ENCODE data around the gene GLDC. TPM values are rescaled to one million over a fixed set of nuclear protein-coding genes. Genes with fewer than 3 reads are reported as not detected.
"Not testable (repeated sequence)": the region's sequence is repeated elsewhere in the genome, so short reads cannot be mapped to it uniquely, and the experiment has no call there.

The GLDC gene
- total RNA-seq = 112 TPM

DNA sequence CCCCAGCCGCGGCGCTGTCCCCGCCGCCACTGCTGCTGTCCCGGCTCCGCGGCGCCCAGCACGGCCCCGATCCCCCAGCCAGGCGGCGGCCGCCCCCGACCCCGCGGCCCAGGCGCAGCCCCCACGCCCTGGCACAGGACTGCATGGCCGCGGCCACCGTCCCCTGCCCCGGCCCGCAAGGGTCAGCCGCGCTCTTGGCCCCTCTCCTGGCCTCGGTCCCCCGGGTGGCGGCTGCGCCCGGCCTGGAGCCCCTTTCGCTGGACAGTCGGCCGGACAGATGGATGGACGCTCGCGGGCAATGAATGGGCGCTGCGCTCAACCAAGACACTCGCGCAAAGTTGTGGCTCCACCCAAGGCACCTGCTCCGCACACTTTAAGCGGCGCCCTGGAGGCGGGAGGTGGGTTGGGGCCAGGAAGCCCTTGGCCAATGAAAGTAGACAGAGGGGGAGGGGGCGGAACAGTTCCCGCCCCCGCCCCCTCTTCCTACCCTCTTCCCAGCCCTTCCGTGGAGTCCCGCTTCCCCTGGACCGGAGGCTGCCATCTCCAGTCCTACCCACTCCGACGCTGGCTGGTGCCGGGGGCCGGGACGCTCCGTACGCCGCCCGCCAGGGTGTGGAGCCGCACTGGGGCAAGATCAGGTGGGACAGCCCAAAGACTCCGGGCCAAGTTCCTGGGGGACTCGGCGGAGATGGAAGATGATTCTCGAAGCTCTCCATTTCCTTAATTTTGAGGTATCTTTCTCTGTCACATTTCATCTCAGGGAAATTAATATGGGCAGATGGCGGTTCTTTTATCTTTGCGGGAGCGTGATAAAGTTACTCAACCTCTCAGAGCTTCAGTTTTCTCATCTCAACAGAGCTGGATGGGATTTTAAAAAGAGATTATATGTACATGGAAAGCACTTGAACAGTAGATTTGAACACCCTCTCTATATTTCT, at the start of gene GLDC:
TSS of gene GLDC (minus strand) at position 375 of the 938 bp plus-strand sequence. CDS start at position 145, 230 bp downstream.
- DNase-seq (ENCODE audit: low spot score) (peak; percentile 94), ATAC-seq (peak; percentile 87)

- ATAC-seq (no peak), DNase-seq (ENCODE audit: low spot score) (no peak)
Measured at GRCh38 chr9:6692881-6693361, 47.4 kb upstream of the GLDC start.

DNA sequence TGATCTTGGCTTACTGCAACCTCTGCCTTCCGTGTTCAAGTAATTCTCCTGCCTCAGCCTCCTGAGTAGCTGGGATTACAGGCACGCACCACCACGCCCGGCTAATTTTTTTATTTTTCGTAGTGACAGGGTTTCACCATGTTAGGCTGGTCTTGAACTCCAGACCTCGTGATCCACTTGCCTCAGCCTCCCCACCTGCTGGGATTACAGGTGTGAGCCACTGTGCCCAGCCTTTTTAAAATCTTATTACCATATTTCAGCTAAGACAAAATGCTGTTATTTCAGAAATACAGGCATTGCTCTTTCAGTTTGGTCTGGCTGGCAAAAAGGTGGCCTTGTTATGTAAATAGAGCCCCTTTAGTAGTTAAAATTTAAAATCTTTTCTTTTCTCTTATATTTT, 46.9 kb upstream of the GLDC start:
- DNase-seq (ENCODE audit: low spot score) = no peak
- ATAC-seq = no peak

DNA sequence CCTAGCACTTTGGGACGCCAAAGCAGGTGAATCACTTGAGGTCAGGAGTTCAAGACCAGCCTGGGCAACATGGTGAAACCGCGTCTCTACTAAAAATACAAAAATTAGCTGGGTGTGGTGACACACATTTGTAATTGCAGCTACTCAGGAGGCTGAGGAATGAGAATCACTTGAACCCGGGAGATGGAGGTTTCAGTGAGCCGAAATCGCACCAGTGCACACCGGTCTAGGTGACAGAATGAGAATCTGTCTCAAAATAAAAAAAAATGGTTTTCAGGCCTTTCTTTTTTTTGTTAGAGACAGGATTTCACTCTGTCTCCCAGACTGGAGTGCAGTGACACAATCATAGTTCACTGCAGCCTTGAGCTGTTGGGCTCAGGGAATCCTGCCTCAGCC, 45.1 kb upstream of the GLDC start:
- ATAC-seq; DNase-seq (ENCODE audit: low spot score): not testable (repeated sequence)

GRCh38 chr9:6689893-6690674, 44.6 kb upstream of the GLDC start:
- ATAC-seq = no peak
- DNase-seq (ENCODE audit: low spot score) = no peak

GRCh38 chr9:6687180-6687579, 41.7 kb upstream of the GLDC start:
- ATAC-seq = no peak
- no peak for DNase-seq (ENCODE audit: low spot score)

DNA sequence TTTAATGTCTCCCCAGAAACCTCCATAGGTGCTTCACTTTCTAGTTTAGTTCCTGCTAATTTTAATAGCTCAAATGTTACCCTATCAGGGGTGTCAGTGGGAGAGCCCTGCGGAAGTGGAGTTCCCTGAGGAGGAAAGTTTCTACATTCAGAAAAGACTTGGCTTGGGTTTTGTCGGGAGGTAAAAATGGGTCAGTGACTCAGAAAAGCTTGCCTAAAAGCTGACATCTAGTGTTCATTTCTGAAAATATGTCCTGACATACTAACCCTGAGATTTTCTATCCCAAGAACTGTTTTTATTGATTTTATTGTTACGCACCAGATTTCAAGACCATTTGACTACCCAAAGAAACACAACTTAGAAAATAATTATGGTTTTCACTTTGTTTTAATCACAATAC, 40.9 kb upstream of the GLDC start:
- peak; percentile 64 for ATAC-seq
- DNase-seq (ENCODE audit: low spot score) = no peak

GRCh38 chr9:6681957-6682501, 36.5 kb upstream of the GLDC start:
- peak; percentile 0 for ATAC-seq
- no peak for DNase-seq (ENCODE audit: low spot score)

DNA sequence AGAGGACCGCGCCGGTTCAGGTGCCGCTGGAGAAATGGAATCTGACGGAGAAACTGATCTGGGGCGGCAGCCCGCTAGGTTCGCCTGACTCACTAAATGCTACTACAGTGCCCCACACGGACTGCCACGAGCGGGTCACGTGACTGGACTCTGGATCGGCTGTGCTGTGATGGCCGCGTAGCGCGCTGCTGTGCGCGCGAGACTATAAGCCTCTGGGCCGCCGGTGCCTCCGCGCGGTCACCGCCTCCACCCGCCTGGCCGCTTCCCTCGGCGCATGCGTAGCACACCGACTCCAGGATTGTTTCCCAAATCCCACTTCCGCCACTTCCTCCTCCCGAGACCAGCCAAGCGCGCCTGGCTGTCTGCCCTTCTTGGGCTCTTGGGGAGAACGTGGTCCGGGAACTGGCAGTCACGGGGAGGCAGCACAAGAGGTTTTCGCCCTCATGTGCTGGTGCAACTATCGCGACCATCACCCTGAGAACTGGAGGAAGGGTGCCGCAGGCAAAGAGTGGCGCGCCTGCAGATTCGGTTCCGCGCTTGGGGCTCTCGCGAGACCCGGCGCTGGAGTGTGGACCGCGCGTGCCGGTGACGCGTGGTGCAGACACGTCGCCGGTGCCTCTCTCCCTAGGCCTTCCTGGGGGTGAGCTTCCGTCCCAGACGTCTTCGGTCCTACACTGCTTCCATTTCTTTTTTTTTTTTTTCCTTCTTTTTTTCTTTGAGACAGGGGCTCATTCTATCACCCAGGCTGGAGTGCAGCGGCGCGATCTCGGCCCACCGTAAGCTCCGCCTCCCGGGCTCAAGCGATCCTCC, 35.8 kb upstream of the GLDC start:
- peak; percentile 85 for ATAC-seq

DNA sequence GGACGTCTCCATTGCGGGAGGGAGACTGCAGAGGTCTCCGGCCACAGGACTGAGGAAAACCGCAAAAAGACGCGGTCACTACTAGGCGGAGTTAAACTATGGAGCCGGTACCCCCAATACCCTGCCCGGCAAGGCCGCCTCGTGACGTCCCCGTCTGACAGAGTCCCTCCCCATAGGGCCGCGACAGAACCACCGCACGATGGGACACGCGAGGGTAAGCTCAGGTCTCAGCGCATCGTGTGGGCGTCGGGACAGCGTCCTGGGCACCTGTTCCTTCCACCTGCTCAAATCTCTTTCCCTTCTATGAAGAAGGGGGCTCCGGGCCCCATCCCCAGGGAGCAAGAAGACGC, 35.2 kb upstream of the GLDC start:
- ATAC-seq = peak; percentile 65
- DNase-seq (ENCODE audit: low spot score) = no peak

More for the DNA sequence above, 35.8 kb upstream of the GLDC start:
- DNase-seq (ENCODE audit: low spot score) = peak; percentile 99

GRCh38 chr9:6677803-6678202, 32.3 kb upstream of the GLDC start:
- no peak for ATAC-seq
- DNase-seq (ENCODE audit: low spot score) = no peak

DNA sequence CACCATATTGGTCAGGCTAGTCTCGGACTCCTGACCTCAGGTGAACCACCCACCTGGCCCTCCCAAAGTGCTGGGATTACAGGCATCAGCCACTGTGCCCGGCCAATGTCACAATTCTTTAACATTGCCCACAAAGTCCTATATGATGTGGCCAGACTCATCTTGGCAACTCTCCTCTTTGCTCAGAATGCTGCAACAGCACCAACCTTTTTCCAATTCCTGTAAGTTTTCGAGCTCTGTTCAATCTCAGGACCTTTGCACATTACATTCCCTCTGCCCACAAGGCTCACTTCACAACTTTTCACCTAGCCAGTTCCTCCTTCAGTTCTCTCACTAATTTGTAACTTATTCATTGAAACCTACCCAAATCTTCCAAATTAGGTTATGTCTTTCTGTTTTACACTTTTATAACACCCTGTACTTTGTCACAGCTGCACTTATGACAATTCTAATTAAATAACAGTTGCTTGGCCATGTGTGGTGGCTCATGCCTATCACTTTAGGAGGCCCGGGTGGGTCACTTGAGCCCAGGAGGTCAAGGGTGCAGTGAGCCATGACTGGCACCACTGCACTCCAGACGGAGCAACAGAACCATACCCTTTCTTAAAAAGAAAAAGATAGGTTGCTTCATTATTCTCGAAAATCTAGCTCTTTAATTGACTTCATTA, 30.9 kb upstream of the GLDC start:
- ATAC-seq (peak; percentile 2), DNase-seq (ENCODE audit: low spot score) (peak; percentile 56)

GRCh38 chr9:6675268-6675667, 29.7 kb upstream of the GLDC start:
- ATAC-seq = peak; percentile 54
- DNase-seq (ENCODE audit: low spot score) = peak; percentile 72

DNA sequence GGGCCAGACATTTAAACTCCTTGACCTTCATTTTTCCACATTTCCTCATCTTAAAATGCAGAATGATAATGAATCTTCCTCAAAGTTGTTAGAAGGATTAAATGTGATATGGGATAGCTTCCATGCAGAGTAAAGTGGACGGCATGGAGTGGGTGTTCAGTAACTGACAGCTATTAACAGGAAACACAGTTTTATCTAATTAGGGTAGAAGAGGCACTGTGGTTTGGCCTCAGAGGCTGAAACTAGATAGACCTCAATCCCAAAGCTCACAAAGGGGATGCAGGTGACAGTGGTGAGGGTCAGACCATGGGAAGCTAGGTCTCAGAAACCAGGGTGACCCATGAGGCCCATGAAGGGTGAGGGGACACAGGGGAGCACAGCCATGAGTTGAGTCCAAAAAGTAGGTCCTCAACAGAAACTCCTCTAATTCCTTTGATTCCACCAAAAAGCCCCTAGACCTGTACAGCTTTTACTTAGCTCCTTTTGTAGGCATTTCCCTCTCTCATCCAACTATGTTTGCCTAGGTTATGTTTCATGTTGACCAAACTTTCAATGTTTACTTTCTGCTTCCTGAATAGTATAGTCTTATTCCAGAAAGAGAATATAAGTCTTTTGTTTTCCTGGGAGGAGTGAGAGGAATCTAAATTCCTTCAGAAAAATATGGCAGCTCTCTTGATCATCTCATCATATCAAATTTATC, 27.9 kb upstream of the GLDC start:
- DNase-seq (ENCODE audit: low spot score) = no peak
- no peak for ATAC-seq

DNA sequence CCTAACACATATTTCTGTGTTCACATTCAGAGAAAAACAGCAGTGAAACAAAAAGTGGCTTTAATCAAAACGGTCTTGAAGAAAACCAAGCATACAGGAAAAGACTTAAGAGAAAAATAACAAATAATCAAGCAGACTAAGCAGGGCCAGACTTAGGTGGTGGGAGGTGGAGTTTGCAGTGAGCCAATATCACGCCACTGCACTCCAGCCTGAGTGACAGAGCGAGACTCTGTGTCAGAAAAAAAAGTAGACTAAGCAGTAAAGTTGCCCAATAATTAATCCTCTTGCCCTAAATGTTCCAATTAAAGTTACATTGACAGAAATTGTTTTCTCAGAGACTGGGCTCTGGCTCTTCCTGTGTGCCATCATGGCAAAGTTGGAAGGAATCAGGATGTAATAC, 26.6 kb upstream of the GLDC start:
- ATAC-seq (peak; percentile 61), DNase-seq (ENCODE audit: low spot score) (peak; percentile 57)

DNA sequence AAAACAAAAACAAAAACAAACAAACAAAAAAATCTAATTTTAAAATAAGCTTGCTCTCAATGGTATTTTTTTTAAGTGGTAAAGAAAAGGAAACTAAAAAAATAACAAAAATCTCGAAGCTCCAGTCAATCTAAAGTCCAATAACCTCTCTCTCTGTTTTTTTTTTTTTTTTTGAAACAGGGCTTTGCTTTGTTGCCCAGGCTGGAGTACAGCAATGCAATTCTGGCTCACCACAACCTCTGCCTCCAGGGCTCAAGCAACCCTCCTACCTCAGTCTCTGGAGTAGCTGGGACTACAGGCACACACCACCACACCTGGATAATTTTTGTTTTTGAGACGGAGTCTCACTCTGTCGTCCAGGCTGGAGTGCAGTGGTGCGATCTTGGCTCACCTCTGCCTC, 25.9 kb upstream of the GLDC start:
- DNase-seq (ENCODE audit: low spot score) = peak; percentile 54
- ATAC-seq = peak; percentile 64

GRCh38 chr9:6669881-6670280, 24.4 kb upstream of the GLDC start:
- DNase-seq (ENCODE audit: low spot score) = no peak
- ATAC-seq = no peak

GRCh38 chr9:6667633-6668280, 22.2 kb upstream of the GLDC start:
- DNase-seq (ENCODE audit: low spot score) (no peak), ATAC-seq (peak; percentile 26)

DNA sequence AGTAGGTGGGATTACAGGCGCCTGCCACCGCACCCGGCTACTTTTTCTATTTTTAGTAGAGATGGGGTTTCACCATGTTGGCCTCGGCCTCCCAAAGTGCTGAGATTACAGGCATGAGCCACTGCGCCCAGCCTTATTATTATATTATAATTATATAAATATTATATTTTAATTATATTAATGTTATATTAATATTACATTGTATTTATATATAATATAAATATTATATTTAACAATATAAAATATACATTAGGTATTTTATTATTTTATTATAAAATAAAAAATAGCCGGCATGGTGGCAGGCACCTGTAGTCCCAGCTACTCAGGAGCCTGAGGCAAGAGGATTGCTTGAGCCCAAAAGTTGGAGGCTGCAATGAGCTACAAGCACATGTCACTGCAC, 21.6 kb upstream of the GLDC start:
- DNase-seq (ENCODE audit: low spot score) (no peak), ATAC-seq (no peak)

Measured in left lobe of liver (tissue), 2 donors.